NB4 (cell line): ENCODE measurements around the gene PRMT9.
A peak's percentile ranks its signal among the peaks of the same experiment; 100 is the strongest.

Experiments used
- CTCF ChIP-seq: IDR thresholded peaks from one replicate; pipeline ENCODE4 v1.5.1; 2012; ENCODE audit warnings: low read depth, low read length
- POLR2A ChIP-seq: IDR thresholded peaks from 2 replicates; pipeline ENCODE4 v1.6.1; 2011; ENCODE audit warnings: mild to moderate bottlenecking; ENCODE audit not compliant: insufficient read length; ENCODE audit errors: extremely low read depth

DNA sequence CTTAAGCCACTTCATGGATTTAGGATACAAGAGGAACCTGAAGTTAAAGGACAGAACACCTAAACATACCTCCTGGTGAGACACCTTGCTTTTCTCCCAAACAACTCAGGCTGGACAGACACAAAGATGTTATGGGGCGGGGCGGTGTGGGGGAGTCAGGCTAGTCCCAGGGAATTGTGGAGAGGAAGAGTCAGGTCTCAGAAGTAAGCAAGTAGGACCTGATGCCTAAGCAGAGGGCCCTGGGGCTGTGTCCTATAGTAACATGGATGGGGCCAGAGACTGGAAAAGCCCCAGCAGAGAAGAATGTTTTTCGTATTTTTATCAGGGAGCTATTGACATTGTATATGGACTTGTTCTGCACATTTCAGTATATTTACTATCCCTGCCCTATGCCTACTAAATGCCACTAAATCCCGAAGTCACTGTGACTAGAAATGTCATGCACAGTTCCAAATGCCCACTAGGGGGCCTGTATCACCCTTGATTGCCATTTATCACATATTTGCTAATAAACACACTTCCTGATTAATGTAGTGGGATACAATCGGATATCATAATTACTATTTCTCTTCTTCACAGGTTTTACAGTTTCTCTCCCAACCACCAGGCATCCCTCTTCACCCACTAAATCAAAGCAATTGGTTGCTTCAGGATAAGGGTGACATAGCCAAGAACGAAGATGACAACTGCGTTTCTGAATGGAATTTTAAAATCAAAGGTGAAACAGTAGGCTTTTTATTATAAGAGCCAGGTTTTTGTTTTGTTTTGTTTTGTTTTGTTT lies 24.1 kb upstream of the PRMT9 start:
- peak; percentile 82 for TF ChIP-seq CTCF
- TF ChIP-seq POLR2A, result no peak
